Left ventricle myocardium inferior (tissue), 1 donor: ENCODE measurements around the gene NPAS2. TPM values are rescaled to one million over a fixed set of nuclear protein-coding genes. Genes with fewer than 3 reads are reported as not detected.

Experiments used
- DNase-seq: peaks from one replicate; pipeline ENCODE4 v3.0.0-alpha.2; 2020
- H3K27ac ChIP-seq: fragments of 200-600 bp; replicated peaks from 2 replicates; pipeline ENCODE4 v1.8.0; 2021
- H3K27me3 ChIP-seq: fragments of 200-600 bp; 2 replicates; pipeline ENCODE4 v1.8.0; 2021; ENCODE audit warnings: low read depth
- H3K36me3 ChIP-seq: fragments of 200-600 bp; 2 replicates; pipeline ENCODE4 v1.8.0; 2021
- H3K4me1 ChIP-seq: fragments of 200-600 bp; 2 replicates; pipeline ENCODE4 v1.8.0; 2021
- H3K4me3 ChIP-seq: fragments of 200-600 bp; 2 replicates; pipeline ENCODE4 v1.8.0; 2021; ENCODE audit warnings: mild to moderate bottlenecking, moderate library complexity
- H3K9me3 ChIP-seq: fragments of 200-600 bp; replicated peaks from 2 replicates; pipeline ENCODE4 v1.8.0; 2021
- CTCF ChIP-seq: fragments of 200-600 bp; IDR thresholded peaks from 2 replicates; pipeline ENCODE4 v1.8.0; 2021; ENCODE audit warnings: antibody characterized with exemption, mild to moderate bottlenecking, borderline replicate concordance
- intact Hi-C: fragments of 100-400 bp; cut with micrococcal nuclease; formaldehyde crosslinking; loops from one replicate; pipeline ENCODE4 v1.11.0; 2022
- total RNA-seq: library from RNA; stranded (reverse); fragmentation: NEBNext Ultra II Directional; extraction: Animal tissue kit (Norgen Biotek cat#: 25700); gene quantifications from one replicate; pipeline ENCODE4 v1.2.1, GENCODE V29; 2021
- donor health status: DM: no; HTN: yes; CAD: no; lungs with severe emphysema.

The NPAS2 gene
- total RNA-seq, 1 donor from 2014 or later: 51.0 TPM

GRCh38 chr2:100853909-100854810 is 34.2 kb downstream of the NPAS2 start:
- no peak for TF ChIP-seq CTCF
- intact Hi-C loops: no loop called here
- H3K27me3 ChIP-seq: no peaks in the 10 kb centered on the region
- H3K9me3 ChIP-seq: no peaks in the 10 kb centered on the region
- no peak for DNase-seq
- H3K27ac ChIP-seq: peak overlapping the region; percentile 44
- H3K36me3 ChIP-seq: no peaks in the 10 kb centered on the region
- peaks cover 68% of the 10 kb centered on the region for H3K4me1 ChIP-seq
- H3K4me3 ChIP-seq: no peak overlapping the region

GRCh38 chr2:100855084-100855483 is 35.1 kb downstream of the NPAS2 start:
- H3K27me3 ChIP-seq: no peaks in the 10 kb centered on the region
- no peak for TF ChIP-seq CTCF
- no peak overlapping the region for H3K4me3 ChIP-seq
- H3K27ac ChIP-seq: no peak overlapping the region
- intact Hi-C loops: no loop called here
- H3K9me3 ChIP-seq: no peaks in the 10 kb centered on the region
- no peak for DNase-seq
- H3K4me1 ChIP-seq: peaks cover 61% of the 10 kb centered on the region
- no peaks in the 10 kb centered on the region for H3K36me3 ChIP-seq

- Histone ChIP-seq H3K27ac (no peak overlapping the region), H3K4me3 (no peak overlapping the region), H3K4me1 (peaks cover 61% of the 10 kb centered on the region), H3K9me3 (no peaks in the 10 kb centered on the region), H3K36me3 (no peaks in the 10 kb centered on the region), H3K27me3 (no peaks in the 10 kb centered on the region)
- intact Hi-C loops: no loop called here
- TF ChIP-seq CTCF: no peak
- DNase-seq: no peak
Observed at GRCh38 chr2:100855606-100856005, 35.7 kb downstream of the NPAS2 start.

GRCh38 chr2:100856732-100857131 is 36.8 kb downstream of the NPAS2 start:
- H3K27me3 ChIP-seq: no peaks in the 10 kb centered on the region
- H3K36me3 ChIP-seq: no peaks in the 10 kb centered on the region
- intact Hi-C loops: no loop called here
- no peak overlapping the region for H3K4me3 ChIP-seq
- no peaks in the 10 kb centered on the region for H3K9me3 ChIP-seq
- peaks cover 66% of the 10 kb centered on the region for H3K4me1 ChIP-seq
- no peak for TF ChIP-seq CTCF
- no peak for DNase-seq
- no peak overlapping the region for H3K27ac ChIP-seq

GRCh38 chr2:100857341-100857740 is 37.4 kb downstream of the NPAS2 start:
- TF ChIP-seq CTCF: no peak
- intact Hi-C loops: no loop called here
- peak overlapping the region; percentile 23 for H3K27ac ChIP-seq
- H3K4me3 ChIP-seq: no peak overlapping the region
- no peaks in the 10 kb centered on the region for H3K9me3 ChIP-seq
- no peak for DNase-seq
- peaks cover 71% of the 10 kb centered on the region for H3K4me1 ChIP-seq
- H3K27me3 ChIP-seq: no peaks in the 10 kb centered on the region
- no peaks in the 10 kb centered on the region for H3K36me3 ChIP-seq
